H1 (cell line): Measurements from ENCODE around the gene LRRC17. TPM values are rescaled to one million over a fixed set of nuclear protein-coding genes. Genes with fewer than 3 reads are reported as not detected.

Source experiments
- CTCF ChIA-PET: fragments of 300-600 bp; sonication (Branson Sonifier 250); formaldehyde crosslinking; loops from one replicate; lab custom pipeline; 2021; ENCODE audit not compliant: partially characterized antibody; lab: Charles Lee
- POLR2A ChIA-PET: fragments of 300-600 bp; sonication (Branson Sonifier 250); formaldehyde crosslinking; loops from one replicate; lab custom pipeline; 2021; ENCODE audit warnings: inconsistent platforms; ENCODE audit not compliant: partially characterized antibody; lab: Charles Lee
- DNase-seq, 2 experiments: peaks; one replicate each; pipeline versions ENCODE4 v3.0.0 to v3.0.0-alpha.2; 2010 to 2022; ENCODE audit warnings: low spot score in 2 of 2, low read depth in 1 of 2, mixed read lengths in 1 of 2
- FAIRE-seq: peaks from 2 replicates; lab custom pipeline; 2011; peaks lifted over from hg19 to GRCh38; lab: Jason Lieb, UNC
- H2AFZ ChIP-seq: 2 replicates; pipeline ENCODE4 v1.8.1; 2012; ENCODE audit warnings: low read length, inconsistent platforms
- H2AK5ac ChIP-seq: 2 replicates; pipeline ENCODE4 v1.6.1; 2013; ENCODE audit warnings: low read depth, low read length
- H2BK120ac ChIP-seq: replicated peaks from 2 replicates; pipeline ENCODE3; 2013; ENCODE audit warnings: low read depth, low read length, inconsistent platforms
- H2BK12ac ChIP-seq: 2 replicates; pipeline ENCODE4 v1.6.1; 2013; ENCODE audit warnings: low read depth, low read length
- H2BK15ac ChIP-seq: 2 replicates; pipeline ENCODE4 v1.6.1; 2013; ENCODE audit warnings: low read length
- H2BK20ac ChIP-seq: 2 replicates; pipeline ENCODE4 v1.6.1; 2013; ENCODE audit warnings: low read length
- H2BK5ac ChIP-seq: 2 replicates; pipeline ENCODE4 v1.6.1; 2013; ENCODE audit warnings: low read depth, low read length
- H3K14ac ChIP-seq: 2 replicates; pipeline ENCODE4 v1.6.1; 2013; ENCODE audit warnings: inconsistent platforms; ENCODE audit not compliant: insufficient read length
- H3K18ac ChIP-seq: 2 replicates; pipeline ENCODE4 v1.6.1; 2013; ENCODE audit warnings: low read length; ENCODE audit errors: extremely low read depth
- H3K23ac ChIP-seq: 2 replicates; pipeline ENCODE4 v1.6.1; 2013; ENCODE audit warnings: inconsistent platforms; ENCODE audit not compliant: insufficient read length
- H3K23me2 ChIP-seq: 2 replicates; pipeline ENCODE4 v1.6.1; 2013; ENCODE audit warnings: low read depth, low read length
- H3K27ac ChIP-seq: 2 replicates; pipeline ENCODE4 v1.6.1; 2011; ENCODE audit warnings: low read depth, low read length, inconsistent platforms
- H3K27me3 ChIP-seq, 4 experiments: replicated peaks in 1 of 4; 1 replicate in 1 of 4; 2 replicates in 3 of 4; pipeline versions ENCODE4 v1.6.1 to v1.8.1; 2011 to 2013; ENCODE audit warnings: low read length in 3 of 4, mild to moderate bottlenecking in 3 of 4, inconsistent platforms in 2 of 4, mixed read lengths in 2 of 4, moderate library complexity in 1 of 4; ENCODE audit not compliant: control insufficient read depth in 3 of 4, insufficient read depth in 3 of 4; ENCODE audit errors: extremely low read depth in 1 of 4
- H3K36me3 ChIP-seq, 4 experiments: 2 replicates each; pipeline versions ENCODE4 v1.6.1 to v1.8.1; 2011 to 2013; ENCODE audit warnings: mild to moderate bottlenecking in 4 of 4, low read length in 3 of 4, moderate library complexity in 2 of 4, control low read depth in 1 of 4, inconsistent platforms in 1 of 4; ENCODE audit not compliant: insufficient read depth in 4 of 4, control insufficient read depth in 2 of 4
- H3K4ac ChIP-seq: replicated peaks from 2 replicates; pipeline ENCODE3; 2013; ENCODE audit warnings: low read length, low read depth, mixed read lengths, inconsistent platforms; ENCODE audit not compliant: insufficient read length
- H3K4me1 ChIP-seq, 4 experiments: replicated peaks in 1 of 4; 1 replicate in 1 of 4; 2 replicates in 3 of 4; pipeline versions ENCODE4 v1.6.1 to v1.8.1; 2011 to 2013; ENCODE audit warnings: low read length in 3 of 4, inconsistent platforms in 2 of 4, mixed read lengths in 1 of 4; ENCODE audit not compliant: insufficient read depth in 4 of 4, control insufficient read depth in 3 of 4
- H3K4me2 ChIP-seq, 2 experiments: 2 replicates each; pipeline versions ENCODE4 v1.6.1 to v1.8.1; 2011 to 2013; ENCODE audit warnings: low read depth in 2 of 2, low read length in 2 of 2, control low read depth in 1 of 2, inconsistent platforms in 1 of 2, mild to moderate bottlenecking in 1 of 2; ENCODE audit not compliant: insufficient read depth in 1 of 2
- H3K4me3 ChIP-seq, 4 experiments: fragments of 200-600, 300-600 bp in 1 of 4; sonication (generic), shearing (Covaris generic), sonication (Bioruptor Twin) in 1 of 4; 2 replicates each; pipeline versions ENCODE4 v1.5.1 to v1.8.1; 2011 to 2016; ENCODE audit warnings: low read length in 4 of 4, low read depth in 3 of 4, control low read depth in 2 of 4, inconsistent platforms in 2 of 4, mild to moderate bottlenecking in 2 of 4, mixed read lengths in 1 of 4, moderate library complexity in 1 of 4; ENCODE audit not compliant: insufficient read depth in 2 of 4; ENCODE audit errors: extremely low read depth in 1 of 4
- H3K56ac ChIP-seq: replicated peaks from 2 replicates; pipeline ENCODE3; 2013; ENCODE audit warnings: low read depth, mild to moderate bottlenecking, mixed read lengths, low read length, inconsistent platforms; ENCODE audit not compliant: insufficient read length
- H3K79me1 ChIP-seq: 2 replicates; pipeline ENCODE4 v1.6.1; 2013; ENCODE audit warnings: low read depth, low read length, control low read depth
- H3K79me2 ChIP-seq, 2 experiments: 2 replicates each; pipeline versions ENCODE4 v1.6.1 to v1.8.1; 2012 to 2013; ENCODE audit warnings: low read length in 2 of 2, mild to moderate bottlenecking in 2 of 2, inconsistent platforms in 1 of 2; ENCODE audit not compliant: insufficient read depth in 2 of 2, control insufficient read depth in 1 of 2
- H3K9ac ChIP-seq, 4 experiments: replicated peaks in 1 of 4; 1 replicate in 1 of 4; 2 replicates in 3 of 4; pipeline versions ENCODE4 v1.6.1 to v1.8.1; 2011 to 2013; ENCODE audit warnings: low read depth in 3 of 4, low read length in 3 of 4, control low read depth in 2 of 4, mild to moderate bottlenecking in 2 of 4, moderate library complexity in 2 of 4, inconsistent platforms in 1 of 4; ENCODE audit errors: extremely low read depth in 1 of 4
- H3K9me3 ChIP-seq, 2 experiments: 2 replicates each; pipeline versions ENCODE4 v1.6.1 to v1.8.1; 2012 to 2013; ENCODE audit warnings: mild to moderate bottlenecking in 2 of 2, moderate library complexity in 2 of 2, control low read depth in 1 of 2, inconsistent platforms in 1 of 2, low read depth in 1 of 2, low read length in 1 of 2, mixed read lengths in 1 of 2; ENCODE audit not compliant: insufficient read depth in 2 of 2
- H4K20me1 ChIP-seq, 2 experiments: replicated peaks in 1 of 2; 2 replicates each; pipeline versions ENCODE3 to v1.8.1; 2011 to 2013; ENCODE audit warnings: inconsistent platforms in 2 of 2, low read length in 2 of 2, mild to moderate bottlenecking in 1 of 2; ENCODE audit not compliant: insufficient read depth in 2 of 2, control insufficient read depth in 1 of 2
- H4K5ac ChIP-seq: 2 replicates; pipeline ENCODE4 v1.6.1; 2013; ENCODE audit warnings: low read length, low read depth, mixed read lengths, inconsistent platforms; ENCODE audit not compliant: insufficient read length
- H4K8ac ChIP-seq: 2 replicates; pipeline ENCODE4 v1.8.0; 2013; ENCODE audit warnings: mild to moderate bottlenecking, moderate library complexity, low read length, inconsistent platforms; ENCODE audit not compliant: insufficient read depth; ENCODE audit errors: extremely low read depth
- H4K91ac ChIP-seq: replicated peaks from 2 replicates; pipeline ENCODE3; 2013; ENCODE audit warnings: low read length, mixed read lengths, inconsistent platforms; ENCODE audit not compliant: insufficient read length
- BRCA1 ChIP-seq: IDR thresholded peaks from 2 replicates; pipeline ENCODE4 v1.6.1; 2012; ENCODE audit warnings: low read depth, low read length, improper control_type of control experiment
- E2F6 ChIP-seq: IDR thresholded peaks from 2 replicates; pipeline ENCODE4 v1.6.1; 2012; ENCODE audit warnings: inconsistent platforms
- POU5F1 ChIP-seq: IDR thresholded peaks from 2 replicates; pipeline ENCODE4 v1.6.1; 2011; ENCODE audit warnings: low read depth, mild to moderate bottlenecking, low read length, moderate library complexity
- RAD21 ChIP-seq, 2 experiments: IDR thresholded peaks in 1 of 2; conservative IDR thresholded peaks in 1 of 2; 2 replicates each; pipeline ENCODE4 v1.6.1; 2011; ENCODE audit warnings: low read depth in 2 of 2, low read length in 2 of 2, improper control_type of control experiment in 1 of 2, inconsistent platforms in 1 of 2, mild to moderate bottlenecking in 1 of 2, moderate library complexity in 1 of 2
- WGBS, 2 experiments: shearing (Covaris generic) in 1 of 2; methylation state at CpG; one replicate each; pipeline versions ENCODE4 v1.1.6 to v1.1.7; 2013 to 2015; ENCODE audit warnings: low lambda C conversion rate in 2 of 2, mixed read lengths in 2 of 2, inconsistent platforms in 1 of 2, low coverage in 1 of 2, missing lambda C conversion rate in 1 of 2; ENCODE audit not compliant: insufficient replicate concordance in 2 of 2, insufficient coverage in 1 of 2, insufficient read length in 1 of 2; ENCODE audit errors: extremely low coverage in 1 of 2, missing lambda C conversion rate in 1 of 2; 5-methylcytosine and 5-hydroxymethylcytosine counted together
- polyA plus RNA-seq, 7 experiments: library from polyadenylated mRNA; depleted of rRNA in 3 of 7; stranded (reverse) in 5 of 7; unstranded in 2 of 7; fragments of >200 nt in 5 of 7; fragments of 200-250 nt in 2 of 7; gene quantifications; 1 replicate in 5 of 7; 2 replicates in 1 of 7; 4 replicates in 1 of 7; pipeline versions ENCODE4 v1.2.1 to v1.2.3, GENCODE V29; 2011 to 2013; ENCODE audit warnings: missing spikeins in 2 of 7, mixed read lengths in 2 of 7
- total RNA-seq: library from RNA; stranded (reverse); fragmentation: NEBNext Ultra II Directional; extraction: Animal tissue kit (Norgen Biotek cat#: 25700); gene quantifications from 2 replicates; pipeline ENCODE4 v1.2.1, GENCODE V29; 2021

The LRRC17 gene
- total and polyA plus RNA-seq, 2 of the 8 experiments (the other 6 are each of a cell fraction or from before 2014, with no cell fraction given): 3.0 TPM

- H3K27me3 ChIP-seq: no peaks in the 10 kb centered on the region
- WGBS, 2 experiments: 87% methylated on average over 8 of the region's 8 CpGs; no CpG with 5 or more reads in 1 of the 2 experiments
- no peaks in the 10 kb centered on the region for H3K36me3 ChIP-seq
- H3K79me2 ChIP-seq: no peaks in the 10 kb centered on the region
- no peak overlapping the region for H3K14ac ChIP-seq
- H2AK5ac ChIP-seq: no peak overlapping the region
- H4K5ac ChIP-seq: no peak overlapping the region
- H2BK5ac ChIP-seq: no peak overlapping the region
- H3K27ac ChIP-seq: no peak overlapping the region
- no peak overlapping the region for H2AFZ ChIP-seq
- H3K9me3 ChIP-seq: no peaks in the 10 kb centered on the region
- no peak overlapping the region for H2BK12ac ChIP-seq
- no peak for TF ChIP-seq RAD21 (IDR thresholded peaks at IDR 0.05 in 1 of 2, conservative IDR thresholded peaks at IDR 0.05 in 1 of 2; ENCODE audit: low read depth in 2 of 2, low read length in 2 of 2)
- no peak for TF ChIP-seq POU5F1
- no peak for TF ChIP-seq BRCA1
- no peak for TF ChIP-seq E2F6
- no peak overlapping the region for H2BK20ac ChIP-seq
- H3K9ac ChIP-seq: no peak overlapping the region
- H4K20me1 ChIP-seq: no peaks in the 10 kb centered on the region
- no peak overlapping the region for H3K4me2 ChIP-seq
- H3K23me2 ChIP-seq: no peaks in the 10 kb centered on the region
- POLR2A ChIA-PET: no interaction called here
- no peak overlapping the region for H3K56ac ChIP-seq
- no peak overlapping the region for H3K23ac ChIP-seq
- no peak overlapping the region for H3K4ac ChIP-seq
- H2BK120ac ChIP-seq: no peak overlapping the region
- H3K4me1 ChIP-seq: no peaks in the 10 kb centered on the region
- H4K91ac ChIP-seq: no peak overlapping the region
- DNase-seq (no peak), FAIRE-seq (no peak)
- H3K4me3 ChIP-seq: no peak overlapping the region
- no peak overlapping the region for H3K18ac ChIP-seq
- no peak overlapping the region for H4K8ac ChIP-seq
- no peak overlapping the region for H2BK15ac ChIP-seq
- CTCF ChIA-PET: interaction anchor here (0.7 to 0.8 kb wide), 2 partner anchors 13 to 76 kb away, joined by 4 read pairs; no protein-coding TSS in a partner anchor
- H3K79me1 ChIP-seq: no peaks in the 10 kb centered on the region
Measured at GRCh38 chr7:102975854-102976253, 63.1 kb downstream of the LRRC17 start.
